IMR-90 (cell line): ENCODE data around the gene SPRYD7. TPM values are rescaled to one million over a fixed set of nuclear protein-coding genes. Genes with fewer than 3 reads are reported as not detected.

ENCODE experiments used
- ATAC-seq: fragments of 200-7000 bp; cut with Tn5 transposase; 2 replicates; pipeline ENCODE4 v1.9.1; 2020; ENCODE audit warnings: low read depth, mild to moderate bottlenecking, moderate library complexity
- BruUV-seq: library from RNA; stranded (reverse); fragments of 400-500 nt; replicated peaks from 2 replicates; lab custom pipeline; 2021; lab: Mats Ljungman, UMichigan
- CTCF ChIA-PET: fragments of 300-600 bp; formaldehyde crosslinking; extraction: SDS; loops from one replicate; lab custom pipeline; 2021; ENCODE audit warnings: antibody characterized with exemption; lab: Yijun Ruan, JAX
- POLR2A ChIA-PET: fragments of 300-600 bp; sonication (Branson Sonifier 250); formaldehyde crosslinking; loops from one replicate; lab custom pipeline; 2022; ENCODE audit warnings: antibody characterized with exemption; ENCODE audit not compliant: unreplicated experiment; lab: Charles Lee
- DNase-seq: peaks from one replicate; pipeline ENCODE4 v3.0.0; 2013
- H2AFZ ChIP-seq: replicated peaks from 2 replicates; pipeline ENCODE3; 2013; ENCODE audit warnings: low read length, mild to moderate bottlenecking; ENCODE audit not compliant: poor library complexity
- H2AK5ac ChIP-seq: 2 replicates; pipeline ENCODE4 v1.6.1; 2013; ENCODE audit warnings: low read depth, low read length, inconsistent platforms
- H2AK9ac ChIP-seq: replicated peaks from 2 replicates; pipeline ENCODE3; 2013; ENCODE audit warnings: mild to moderate bottlenecking, low read depth, low read length, moderate library complexity; ENCODE audit not compliant: poor library complexity
- H2BK120ac ChIP-seq: 2 replicates; pipeline ENCODE4 v1.6.1; 2013; ENCODE audit warnings: low read depth, low read length, inconsistent platforms
- H2BK15ac ChIP-seq: 3 replicates; pipeline ENCODE4 v1.6.1; 2013; ENCODE audit warnings: low read depth, low read length, inconsistent platforms
- H2BK20ac ChIP-seq: 2 replicates; pipeline ENCODE4 v1.6.1; 2013; ENCODE audit warnings: low read depth, mild to moderate bottlenecking, inconsistent platforms, low read length, moderate library complexity
- H2BK5ac ChIP-seq: 2 replicates; pipeline ENCODE4 v1.6.1; 2013; ENCODE audit warnings: mild to moderate bottlenecking, low read depth, low read length, inconsistent platforms; ENCODE audit not compliant: poor library complexity, severe bottlenecking
- H3K14ac ChIP-seq: replicated peaks from 2 replicates; pipeline ENCODE4 v1.6.1; 2013; ENCODE audit warnings: low read depth, low read length, inconsistent platforms
- H3K18ac ChIP-seq: 2 replicates; pipeline ENCODE4 v1.6.1; 2013; ENCODE audit warnings: low read depth, low read length, control low read depth
- H3K23ac ChIP-seq: 2 replicates; pipeline ENCODE4 v1.6.1; 2013; ENCODE audit warnings: low read depth, low read length, inconsistent platforms
- H3K27ac ChIP-seq: 2 replicates; pipeline ENCODE4 v1.5.1; 2013; ENCODE audit warnings: mild to moderate bottlenecking, control low read depth, low read length; ENCODE audit not compliant: insufficient read depth
- H3K27me3 ChIP-seq: 2 replicates; pipeline ENCODE4 v1.6.1; 2013; ENCODE audit warnings: low read length; ENCODE audit not compliant: control insufficient read depth, insufficient read depth
- H3K36me3 ChIP-seq: 2 replicates; pipeline ENCODE4 v1.6.1; 2013; ENCODE audit warnings: low read length, mixed read lengths; ENCODE audit not compliant: control insufficient read depth, insufficient read depth
- H3K4ac ChIP-seq: 2 replicates; pipeline ENCODE4 v1.6.1; 2013; ENCODE audit warnings: low read depth, low read length, inconsistent platforms
- H3K4me1 ChIP-seq: 2 replicates; pipeline ENCODE4 v1.6.1; 2013; ENCODE audit warnings: low read length, mixed read lengths; ENCODE audit not compliant: control insufficient read depth, insufficient read depth
- H3K4me2 ChIP-seq: 2 replicates; pipeline ENCODE4 v1.6.1; 2013; ENCODE audit warnings: low read depth, mild to moderate bottlenecking, control low read depth, low read length, moderate library complexity
- H3K4me3 ChIP-seq: 2 replicates; pipeline ENCODE4 v1.5.1; 2013; ENCODE audit warnings: low read depth, mild to moderate bottlenecking, control low read depth, low read length, moderate library complexity; ENCODE audit not compliant: insufficient read depth
- H3K56ac ChIP-seq: 2 replicates; pipeline ENCODE4 v1.6.1; 2013; ENCODE audit warnings: low read length, inconsistent platforms; ENCODE audit not compliant: insufficient read depth; ENCODE audit errors: extremely low read depth
- H3K79me1 ChIP-seq, 2 experiments: 2 replicates each; pipeline ENCODE4 v1.6.1; 2013; ENCODE audit warnings: low read length in 2 of 2, inconsistent platforms in 1 of 2, low read depth in 1 of 2
- H3K9ac ChIP-seq: 2 replicates; pipeline ENCODE4 v1.6.1; 2013; ENCODE audit warnings: low read depth, low read length, control low read depth
- H3K9me1 ChIP-seq: 2 replicates; pipeline ENCODE4 v1.6.1; 2013; ENCODE audit warnings: low read length, inconsistent platforms; ENCODE audit not compliant: insufficient read depth
- H3K9me3 ChIP-seq: 2 replicates; pipeline ENCODE4 v1.6.1; 2013; ENCODE audit warnings: low read length; ENCODE audit not compliant: control insufficient read depth, insufficient read depth
- H4K20me1 ChIP-seq: 2 replicates; pipeline ENCODE4 v1.6.1; 2013; ENCODE audit warnings: low read length, inconsistent platforms; ENCODE audit not compliant: insufficient read depth
- H4K5ac ChIP-seq: 2 replicates; pipeline ENCODE4 v1.6.1; 2013; ENCODE audit warnings: mild to moderate bottlenecking, low read depth, low read length, control low read depth
- H4K8ac ChIP-seq, 2 experiments: 2 replicates each; pipeline ENCODE4 v1.6.1; 2013; ENCODE audit warnings: low read depth in 2 of 2, low read length in 2 of 2, control low read depth in 1 of 2, inconsistent platforms in 1 of 2
- H4K91ac ChIP-seq: 2 replicates; pipeline ENCODE4 v1.6.1; 2013; ENCODE audit warnings: low read depth, low read length, inconsistent platforms; ENCODE audit not compliant: insufficient read depth
- CHD1 ChIP-seq: IDR thresholded peaks from 2 replicates; pipeline ENCODE4 v1.6.1; 2012; ENCODE audit warnings: low read depth, low read length, improper control_type of control experiment
- MAFK ChIP-seq: IDR thresholded peaks from 2 replicates; pipeline ENCODE4 v1.6.1; 2012; ENCODE audit warnings: low read depth, low read length, improper control_type of control experiment
- WGBS, 2 experiments: methylation state at CpG; one replicate each; pipeline versions ENCODE4 v1.1.5 to v1.1.7; 2013; ENCODE audit warnings: missing lambda C conversion rate in 2 of 2; ENCODE audit not compliant: insufficient read length in 1 of 2; ENCODE audit errors: extremely low coverage in 2 of 2; 5-methylcytosine and 5-hydroxymethylcytosine counted together
- dilution Hi-C: fragments of 300-500 bp; cut with HindIII; formaldehyde crosslinking; loops from one replicate; pipeline ENCODE4 v1.14.3; 2018; ENCODE audit warnings: low sequenced_read_pairs; ENCODE audit not compliant: unreplicated experiment
- in situ Hi-C: fragments of 300-500 bp; cut with MboI; formaldehyde crosslinking; loops from 3 replicates; pipeline ENCODE4 v1.14.3; 2019; ENCODE audit warnings: low sequenced_read_pairs, inconsistent platforms, mixed read lengths
- intact Hi-C: fragments of 100-400 bp; cut with micrococcal nuclease; formaldehyde crosslinking; loops from 2 replicates; pipeline ENCODE4 v1.10.0; 2022
- polyA plus RNA-seq, 3 experiments: library from polyadenylated mRNA; depleted of rRNA; stranded (reverse); fragments of >200 nt; gene quantifications; 2 replicates each; pipeline ENCODE4 v1.2.3, GENCODE V29; 2012; ENCODE audit warnings: low replicate concordance in 1 of 3
- total RNA-seq: library from RNA; depleted of rRNA; stranded (reverse); fragments of >200 nt; gene quantifications from 2 replicates; pipeline ENCODE4 v1.2.3, GENCODE V29; 2012

The SPRYD7 gene
- total and polyA plus RNA-seq, 2 of the 4 experiments (the other 2 are of a cell fraction) = 5.6 to 20.2 TPM

GRCh38 chr13:49932868-49933267 is 3.3 kb downstream of the SPRYD7 start:
- peaks cover 11 to 45% of the 10 kb centered on the region in 2 experiments for H3K79me1 ChIP-seq
- WGBS, 2 experiments = 60% methylated on average over 1 of the region's 1 CpG; no CpG with 5 or more reads in 1 of the 2 experiments
- no peak overlapping the region for H2AK5ac ChIP-seq
- BruUV-seq = no TSS peak
- no peak overlapping the region for H3K9ac ChIP-seq
- no peak overlapping the region for H2BK5ac ChIP-seq
- H3K9me3 ChIP-seq = no peaks in the 10 kb centered on the region
- no peak overlapping the region for H3K18ac ChIP-seq
- intact Hi-C loops = loop anchor here (1.0 to 10.0 kb wide), 4 partner anchors 43 to 982 kb away; partner anchors contain the start of gene EBPL
- peaks cover 6% of the 10 kb centered on the region for H3K9me1 ChIP-seq
- no peak overlapping the region for H4K91ac ChIP-seq
- H4K20me1 ChIP-seq = no peaks in the 10 kb centered on the region
- ChIA-PET POLR2A (no interaction called here), CTCF (interaction anchor here (0.8 to 1.5 kb wide), 2 partner anchors 44 to 64 kb away, joined by 3 to 5 read pairs; no protein-coding TSS in a partner anchor)
- no peak overlapping the region for H3K56ac ChIP-seq
- peak overlapping the region; percentile 64 for H2BK120ac ChIP-seq
- in situ Hi-C loops = no loop called here
- H2AK9ac ChIP-seq = no peak overlapping the region
- peak overlapping the region in 1 of 2 experiments; percentile 63; a peak in 1 of 4 replicates for H4K8ac ChIP-seq
- dilution Hi-C loops = no loop called here
- TF ChIP-seq CHD1 = no peak
- peak; percentile 95 for TF ChIP-seq MAFK
- H2AFZ ChIP-seq = no peak overlapping the region
- H3K14ac ChIP-seq = 0 out of 2 replicates have a peak overlapping the region, but pooled peaks have one; percentile 80
- peak overlapping the region; percentile 44 for H3K4me2 ChIP-seq
- H2BK20ac ChIP-seq = peak overlapping the region; percentile 22; the same call in 1 of the 2 replicates
- ATAC-seq (no peak), DNase-seq (no peak)
- no peaks in the 10 kb centered on the region for H3K27me3 ChIP-seq
- peaks cover 6% of the 10 kb centered on the region; the same call in 1 of the 2 replicates for H3K4me1 ChIP-seq
- no peak overlapping the region for H3K4me3 ChIP-seq
- H3K23ac ChIP-seq = no peak overlapping the region; the same call in 1 of the 2 replicates
- H2BK15ac ChIP-seq = 0 out of 3 replicates have a peak overlapping the region, but pooled peaks have one; percentile 65
- H3K4ac ChIP-seq = peak overlapping the region; percentile 47; the same call in 1 of the 2 replicates
- peaks cover 3% of the 10 kb centered on the region for H3K36me3 ChIP-seq
- H4K5ac ChIP-seq = 0 out of 2 replicates have a peak overlapping the region, but pooled peaks have one; percentile 19
- H3K27ac ChIP-seq = no peak overlapping the region
